Measurements from ENCODE around the gene ZYG11B.

GRCh38 chr1:52739699-52740467 is 13.6 kb downstream of the ZYG11B start:
- TF ChIP-seq CTCF (IDR thresholded peaks at IDR 0.05) (no peak), POLR2A (IDR thresholded peaks at IDR 0.05) (no peak)
